Heart right ventricle (tissue), 16 donors: ENCODE results near the gene WNT5B. TPM values are rescaled to one million over a fixed set of nuclear protein-coding genes. Genes with fewer than 3 reads are reported as not detected.

Experiments
- ATAC-seq, 8 donors: fragments of 200-7000 bp; cut with Tn5 transposase; one replicate each; pipeline ENCODE4 v1.9.1; 2020; ENCODE audit warnings: mild to moderate bottlenecking in 8 of 8, moderate library complexity in 8 of 8, moderate number of reproducible peaks in 1 of 8
- DNase-seq, 2 donors: peaks; one replicate each; pipeline ENCODE4 v3.0.0-alpha.2; 2020
- H3K27ac ChIP-seq, 10 donors: fragments of 200-600 bp; sonication (generic) in 2 of 10; one replicate each; pipeline versions ENCODE4 v1.5.0 to v1.8.0; 2020 to 2022; ENCODE audit warnings: mild to moderate bottlenecking in 3 of 10
- H3K27me3 ChIP-seq, 7 donors: fragments of 200-600 bp; one replicate each; pipeline ENCODE4 v1.8.0; 2021 to 2022; ENCODE audit warnings: mild to moderate bottlenecking in 2 of 7
- H3K36me3 ChIP-seq, 9 donors: fragments of 200-600 bp; sonication (generic) in 1 of 9; one replicate each; pipeline versions ENCODE4 v1.5.0 to v1.8.0; 2020 to 2022; ENCODE audit warnings: mild to moderate bottlenecking in 2 of 9
- H3K4me1 ChIP-seq, 9 donors: fragments of 200-600 bp; sonication (generic) in 1 of 9; one replicate each; pipeline versions ENCODE4 v1.5.0 to v1.8.0; 2020 to 2022; ENCODE audit warnings: mild to moderate bottlenecking in 4 of 9
- H3K4me3 ChIP-seq, 10 donors: fragments of 200-600 bp; sonication (generic) in 2 of 10; one replicate each; pipeline versions ENCODE4 v1.5.0 to v1.8.0; 2020 to 2022; ENCODE audit warnings: mild to moderate bottlenecking in 7 of 10, moderate library complexity in 2 of 10
- H3K9me3 ChIP-seq, 11 donors: fragments of 200-600 bp in 10 of 11; sonication (generic) in 2 of 11; one replicate each; pipeline versions ENCODE4 v1.5.0 to v1.8.0; 2013 to 2022; ENCODE audit warnings: mild to moderate bottlenecking in 2 of 11, control low read depth in 1 of 11, moderate library complexity in 1 of 11
- WGBS, 2 donors: extraction: QIAGEN DNeasy Blood & Tissue Kit; methylation state at CpG; one replicate each; pipeline ENCODE4 v1.1.7; 2013; ENCODE audit warnings: inconsistent platforms in 1 of 2; 5-methylcytosine and 5-hydroxymethylcytosine counted together
- intact Hi-C, 10 donors: fragments of 100-400 bp; cut with DNase I; formaldehyde crosslinking; loops; one replicate each; pipeline versions ENCODE4 v1.11.1 to v1.14.2; 2022
- polyA plus RNA-seq, 2 donors: library from polyadenylated mRNA; stranded (reverse); fragments of 200-250 nt; gene quantifications; one replicate each; pipeline ENCODE4 v1.2.3, GENCODE V29; 2013
- total RNA-seq, 10 donors: library from RNA; stranded (reverse); fragmentation: NEBNext Ultra II Directional in 3 of 10; extraction: Animal tissue kit (Norgen Biotek cat#: 25700) in 3 of 10; gene quantifications; one replicate each; pipeline versions ENCODE4 v1.2.1 to v1.2.4, GENCODE V29; 2021 to 2023
- TF ChIP-seq, protein P1 (sequence below), 9 donors: fragments of 200-600 bp; sonication (generic) in 2 of 9; IDR thresholded peaks; one replicate each; pipeline versions ENCODE4 v1.5.0 to v1.8.0; 2021 to 2022; ENCODE audit warnings: antibody characterized with exemption in 9 of 9, mild to moderate bottlenecking in 5 of 9, moderate library complexity in 1 of 9
- donor health status: Arrhythmogenic right ventricular cardiomyopathy.
- donor health status: ischemic (EF 13 %, LVEDD 7.1; RV severe dilation, severe dysfunction).
- donor health status: healthy with polysubstance abuse.
- donor health status: DM: no; HTN: yes; CAD: no.
- donor health status: DM: no; HTN: no; CAD: no.
- donor health status: ischemic (EF 25% LVEDD 6.9; RV normal size, moderate dysfunction).
- donor health status: ischemic (EF 25% LVEDD 5.7; RV mildly dilated, moderate dysfunction).
- donor health status: healthy.
- donor health status: DM: yes; HTN: yes; CAD: no.
- donor health status: Ischemic cardiomyopathy.
- donor health status: ischemic (EF 35%, LVEDD 5.7; RV mildly dilated, moderate dysfunction).
- donor health status: nonischemic (EF 11% LVEDD 7.7; RV severe dilation, severe dysfunction).
- donor health status: DM: yes; HTN: yes; CAD: no.
- donor health status: PGD.
- donor health status: ischemic (EF 29% LVEDD 5.4; RV normal size, mild dysfunction).
- donor health status: nonischemic (EF 23%, LVEDD 6.1; RV moderate dilation, normal function).

The WNT5B gene
- total and polyA plus RNA-seq, 12 donors = 0.34 to 2.5 (median 1.6) TPM

DNA sequence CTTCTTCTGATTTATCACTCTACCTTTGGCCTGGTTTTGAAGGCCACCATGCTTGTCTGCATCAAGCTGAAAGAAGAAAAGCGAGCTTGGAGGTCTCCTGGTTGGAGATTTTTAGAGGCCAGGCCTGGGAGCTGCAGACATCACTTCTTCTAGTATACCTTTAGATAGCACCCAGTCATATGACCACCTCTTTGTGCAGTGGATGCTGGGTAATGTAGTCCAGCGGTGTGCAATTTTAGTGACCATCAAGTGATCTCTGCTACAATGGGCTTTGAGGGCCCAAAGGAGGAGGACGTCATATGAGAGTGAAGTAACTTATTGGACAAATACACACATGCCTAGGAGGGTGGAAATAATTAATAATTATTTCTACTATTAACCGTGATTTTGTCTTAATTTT lies 15.2 kb upstream of the WNT5B start:
- Histone ChIP-seq H3K27ac (no peak overlapping the region), H3K9me3 (no peaks in the 10 kb centered on the region), H3K4me1 (peaks cover 0 to 54% (median 15%) of the 10 kb centered on the region in 9 donors), H3K36me3 (no peaks in the 10 kb centered on the region), H3K27me3 (no peaks in the 10 kb centered on the region), H3K4me3 (no peak overlapping the region)
- WGBS, 2 donors = 95% methylated on average over 4 of the region's 4 CpGs
- TF ChIP-seq, protein P1, sequence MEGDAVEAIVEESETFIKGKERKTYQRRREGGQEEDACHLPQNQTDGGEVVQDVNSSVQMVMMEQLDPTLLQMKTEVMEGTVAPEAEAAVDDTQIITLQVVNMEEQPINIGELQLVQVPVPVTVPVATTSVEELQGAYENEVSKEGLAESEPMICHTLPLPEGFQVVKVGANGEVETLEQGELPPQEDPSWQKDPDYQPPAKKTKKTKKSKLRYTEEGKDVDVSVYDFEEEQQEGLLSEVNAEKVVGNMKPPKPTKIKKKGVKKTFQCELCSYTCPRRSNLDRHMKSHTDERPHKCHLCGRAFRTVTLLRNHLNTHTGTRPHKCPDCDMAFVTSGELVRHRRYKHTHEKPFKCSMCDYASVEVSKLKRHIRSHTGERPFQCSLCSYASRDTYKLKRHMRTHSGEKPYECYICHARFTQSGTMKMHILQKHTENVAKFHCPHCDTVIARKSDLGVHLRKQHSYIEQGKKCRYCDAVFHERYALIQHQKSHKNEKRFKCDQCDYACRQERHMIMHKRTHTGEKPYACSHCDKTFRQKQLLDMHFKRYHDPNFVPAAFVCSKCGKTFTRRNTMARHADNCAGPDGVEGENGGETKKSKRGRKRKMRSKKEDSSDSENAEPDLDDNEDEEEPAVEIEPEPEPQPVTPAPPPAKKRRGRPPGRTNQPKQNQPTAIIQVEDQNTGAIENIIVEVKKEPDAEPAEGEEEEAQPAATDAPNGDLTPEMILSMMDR (IDR thresholded peaks at IDR 0.05) = no peak
- intact Hi-C loops = no loop called here
- ATAC-seq = no peak
- no peak for DNase-seq

DNA sequence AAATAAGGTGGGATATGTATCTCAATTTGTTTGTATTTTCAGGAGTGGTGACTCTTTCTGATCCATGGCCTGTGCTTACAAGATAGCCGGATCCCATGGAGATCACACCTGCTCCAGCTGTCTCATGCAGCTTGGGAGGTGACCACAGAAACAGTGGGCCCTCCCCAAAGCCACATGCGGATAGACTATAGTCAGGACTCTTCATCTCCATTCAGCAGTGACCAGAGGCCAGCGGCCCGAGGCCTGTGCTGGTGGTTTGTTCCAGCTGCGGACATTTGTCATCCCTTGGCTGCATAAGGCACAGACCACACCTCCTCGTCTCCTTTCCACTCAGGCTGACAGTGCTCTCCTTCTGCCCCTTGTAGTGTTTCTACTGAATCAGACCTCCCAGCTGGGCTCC lies 14.7 kb upstream of the WNT5B start:
- no peaks in the 10 kb centered on the region for H3K9me3 ChIP-seq
- 94 to 95% methylated on average over 6 of the region's 6 CpGs for WGBS, 2 donors
- H3K4me3 ChIP-seq = no peak overlapping the region
- no peak for DNase-seq
- no peaks in the 10 kb centered on the region for H3K36me3 ChIP-seq
- H3K27ac ChIP-seq = no peak overlapping the region
- no peaks in the 10 kb centered on the region for H3K27me3 ChIP-seq
- intact Hi-C loops = no loop called here
- TF ChIP-seq, protein P1 (IDR thresholded peaks at IDR 0.05) = no peak
- H3K4me1 ChIP-seq = peaks cover 0 to 54% (median 11%) of the 10 kb centered on the region in 9 donors
- no peak for ATAC-seq

DNA sequence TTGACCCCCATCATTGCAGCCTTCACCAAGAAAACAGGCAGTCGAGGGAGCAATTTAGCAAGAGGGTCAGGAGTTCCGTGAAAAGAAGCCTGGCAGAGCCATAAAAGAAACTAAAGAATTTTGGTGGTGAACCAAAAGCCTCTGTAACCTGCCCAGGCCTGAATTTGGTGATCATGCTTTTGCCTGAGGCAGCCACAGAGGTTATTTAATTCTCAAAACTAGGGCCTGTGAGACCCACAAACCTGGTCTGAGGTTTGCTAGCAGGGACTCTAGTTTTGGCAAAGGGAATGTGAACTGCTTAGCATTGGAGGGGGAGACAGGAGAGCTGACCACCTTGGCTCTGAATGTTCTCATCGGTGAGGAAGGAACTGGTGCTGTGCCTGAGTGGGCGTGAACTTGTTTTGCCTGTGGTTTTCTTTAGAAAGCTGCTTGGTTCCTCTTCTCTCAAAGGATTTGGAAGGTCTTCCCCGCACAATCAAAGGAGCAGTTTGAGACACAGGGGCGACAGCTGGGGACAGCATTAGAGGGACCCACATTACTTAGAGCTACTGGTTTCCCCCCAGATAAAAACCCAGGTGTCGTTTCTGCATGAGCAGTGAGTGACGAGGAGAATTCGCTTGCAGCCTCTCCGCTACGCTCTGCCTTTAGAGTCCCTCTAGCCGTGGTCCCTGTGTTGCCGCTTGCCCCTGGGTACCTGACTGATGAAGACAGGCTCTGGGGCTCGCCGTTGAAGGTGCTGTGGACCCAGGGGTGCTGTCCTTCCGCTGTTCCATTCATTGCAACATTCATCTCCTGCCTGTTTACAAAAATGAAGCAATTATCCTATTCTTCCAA lies 12.6 kb upstream of the WNT5B start:
- WGBS, 2 donors = 86 to 88% methylated on average over 16 of the region's 16 CpGs
- no peak for ATAC-seq
- intact Hi-C loops = no loop called here
- Histone ChIP-seq H3K4me3 (peak overlapping the region in 1 of 10 donors; percentile 5), H3K9me3 (no peaks in the 10 kb centered on the region), H3K27me3 (no peaks in the 10 kb centered on the region), H3K4me1 (peaks cover 0 to 61% (median 8%) of the 10 kb centered on the region in 9 donors), H3K27ac (no peak overlapping the region), H3K36me3 (no peaks in the 10 kb centered on the region)
- no peak for DNase-seq
- TF ChIP-seq, protein P1 (IDR thresholded peaks at IDR 0.05) = no peak

DNA sequence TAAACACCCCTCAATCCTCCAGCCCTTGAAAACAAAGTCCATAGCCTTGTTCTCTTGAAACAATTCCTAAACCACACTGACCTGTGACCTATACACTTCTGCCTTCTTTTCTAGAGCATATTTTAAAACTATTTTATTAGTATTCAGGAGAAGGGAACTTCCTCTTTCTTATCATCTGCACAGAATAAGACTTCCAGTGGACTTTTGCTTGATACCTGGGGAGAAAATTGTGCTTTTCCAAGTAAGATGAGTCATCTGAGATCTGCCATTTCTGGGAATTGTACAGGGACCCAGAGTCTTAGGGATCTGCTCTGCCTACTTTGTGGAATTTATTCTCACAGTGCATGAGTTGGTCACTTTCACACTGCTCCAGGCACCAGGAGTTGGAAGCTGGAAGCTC lies 10.5 kb upstream of the WNT5B start:
- no peak for ATAC-seq
- no peak overlapping the region for H3K4me3 ChIP-seq

More for the DNA sequence above, 10.5 kb upstream of the WNT5B start:
- H3K27ac ChIP-seq = peak overlapping the region in 1 of 10 donors; percentile 17
- no peaks in the 10 kb centered on the region for H3K9me3 ChIP-seq
- TF ChIP-seq, protein P1 (IDR thresholded peaks at IDR 0.05) = no peak
- H3K4me1 ChIP-seq = peaks cover 0 to 48% (median 0%) of the 10 kb centered on the region in 9 donors
- intact Hi-C loops = no loop called here
- DNase-seq = no peak
- no peaks in the 10 kb centered on the region for H3K27me3 ChIP-seq
- no peaks in the 10 kb centered on the region for H3K36me3 ChIP-seq
